Stimulated activated CD8-positive, alpha-beta memory T cell treated with anti-CD3 and anti-CD28 coated beads, Interleukin-12 subunit alpha, Interleukin-12 subunit beta, amount 100 ng/mL, for 24 hours (primary cell): Measurements from ENCODE around the gene APOL6.
"Not testable (repeated sequence)": the region's sequence is repeated elsewhere in the genome, so short reads cannot be mapped to it uniquely, and the experiment has no call there.

Experiments used
- DNase-seq: peaks from one replicate; pipeline ENCODE4 v3.0.0-alpha.2; 2020; ENCODE audit errors: extremely low read depth

APOL6 gene

DNA sequence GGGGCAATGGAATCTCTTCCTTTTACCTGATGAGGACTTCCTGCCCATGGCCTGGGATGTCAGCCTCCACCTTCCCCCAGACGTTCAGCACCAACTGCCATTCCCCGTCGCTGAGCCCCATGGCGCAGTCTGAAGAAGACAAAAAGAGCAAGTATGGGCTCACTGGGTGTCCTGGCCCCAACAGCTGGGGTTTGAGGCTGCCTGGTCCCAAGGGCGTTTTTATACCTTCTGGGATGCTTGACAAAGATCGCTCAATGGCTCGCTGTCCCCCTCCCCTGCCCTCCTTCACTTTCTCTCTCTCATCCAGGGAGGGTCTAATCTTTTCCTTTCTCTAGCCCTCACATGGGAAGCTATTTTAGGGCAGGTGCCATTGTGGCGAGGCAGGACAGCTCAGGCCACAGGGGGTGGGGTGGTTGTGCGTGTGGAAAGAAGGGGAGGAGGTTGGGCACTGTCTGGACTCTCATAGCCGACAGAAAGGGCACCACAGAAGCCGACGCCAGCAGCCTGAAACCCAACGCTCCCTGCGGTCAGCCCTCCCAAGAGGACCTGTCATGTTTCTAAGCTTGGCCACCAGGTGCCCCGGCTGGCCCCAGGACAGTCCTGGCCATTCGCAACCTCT, 31.0 kb upstream of the APOL6 start, which contains the start of gene MB:
TSS of gene MB (minus strand) at position 193 of the 619 bp plus-strand sequence. CDS start at position 121, 72 bp downstream.
- DNase-seq, result no peak

DNA sequence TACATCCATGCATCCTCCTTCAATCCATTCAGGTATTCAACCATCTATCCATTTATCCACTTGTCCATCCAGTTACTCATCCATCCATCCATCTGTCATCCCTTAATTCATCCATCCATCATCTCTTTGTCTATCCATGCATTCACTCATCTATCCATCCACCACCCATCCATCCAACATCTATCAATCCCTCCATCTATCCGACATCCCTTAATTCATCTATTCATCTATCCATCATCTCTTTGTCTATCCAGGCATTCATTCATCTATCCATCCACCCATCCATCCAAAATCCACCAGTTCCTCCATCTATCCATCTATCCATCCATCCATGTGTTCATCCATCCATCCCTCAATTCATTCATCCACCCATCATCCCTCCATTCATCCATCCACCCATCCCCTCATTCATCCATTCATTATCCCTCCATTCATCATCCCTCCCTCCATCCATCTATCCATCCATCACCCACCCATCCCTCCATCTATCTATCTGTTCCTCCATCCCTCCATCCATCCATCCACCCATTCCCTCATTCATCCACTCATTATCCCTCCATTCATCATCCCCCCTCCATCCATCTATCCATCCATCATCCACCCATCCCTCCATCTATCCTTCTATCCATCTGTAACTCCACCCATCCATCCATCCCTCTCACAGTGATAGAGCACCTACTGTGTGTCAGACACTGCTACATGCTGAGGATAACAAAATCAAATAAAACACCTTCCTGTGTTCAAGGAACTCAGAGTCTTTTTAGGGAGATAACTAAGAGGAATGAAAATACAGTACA, 29.6 kb upstream of the APOL6 start:
- no peak for DNase-seq

DNA sequence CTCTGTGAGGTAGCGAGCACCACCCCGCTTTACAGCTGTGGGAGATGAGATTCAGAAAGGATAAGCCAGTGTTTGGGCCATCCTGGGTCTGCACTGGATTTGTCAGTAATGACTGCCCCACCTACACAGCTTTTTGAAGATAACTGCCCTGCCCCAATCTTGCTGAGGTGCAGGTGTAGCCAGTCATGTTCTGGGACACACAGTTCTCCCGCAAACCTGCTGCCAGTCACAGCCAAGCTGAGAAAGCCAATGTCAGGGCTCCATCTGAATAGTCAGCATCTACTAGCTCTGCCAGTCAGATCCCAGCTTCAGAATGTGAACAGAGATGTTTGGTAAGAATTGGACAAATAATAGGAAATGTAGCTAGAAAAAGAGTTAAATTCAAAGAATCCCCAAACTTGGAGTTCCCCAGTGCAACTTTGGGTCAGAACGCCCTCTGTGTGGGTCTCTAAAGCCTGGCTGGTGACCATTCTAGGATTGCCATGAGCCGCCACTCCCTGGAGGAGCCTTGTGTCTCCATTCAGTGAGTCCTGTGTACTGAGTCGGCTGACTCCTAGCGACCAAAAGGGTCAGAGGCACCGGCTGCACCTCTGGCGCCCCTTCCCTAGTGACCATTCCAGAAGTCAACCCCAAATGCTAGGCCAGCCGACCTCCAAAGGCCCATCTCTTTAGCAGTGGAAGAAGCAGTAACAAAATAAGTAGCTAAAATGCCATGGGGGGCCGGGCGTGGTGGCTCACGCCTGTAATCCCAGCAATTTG, 28.7 kb upstream of the APOL6 start:
- no peak for DNase-seq

DNA sequence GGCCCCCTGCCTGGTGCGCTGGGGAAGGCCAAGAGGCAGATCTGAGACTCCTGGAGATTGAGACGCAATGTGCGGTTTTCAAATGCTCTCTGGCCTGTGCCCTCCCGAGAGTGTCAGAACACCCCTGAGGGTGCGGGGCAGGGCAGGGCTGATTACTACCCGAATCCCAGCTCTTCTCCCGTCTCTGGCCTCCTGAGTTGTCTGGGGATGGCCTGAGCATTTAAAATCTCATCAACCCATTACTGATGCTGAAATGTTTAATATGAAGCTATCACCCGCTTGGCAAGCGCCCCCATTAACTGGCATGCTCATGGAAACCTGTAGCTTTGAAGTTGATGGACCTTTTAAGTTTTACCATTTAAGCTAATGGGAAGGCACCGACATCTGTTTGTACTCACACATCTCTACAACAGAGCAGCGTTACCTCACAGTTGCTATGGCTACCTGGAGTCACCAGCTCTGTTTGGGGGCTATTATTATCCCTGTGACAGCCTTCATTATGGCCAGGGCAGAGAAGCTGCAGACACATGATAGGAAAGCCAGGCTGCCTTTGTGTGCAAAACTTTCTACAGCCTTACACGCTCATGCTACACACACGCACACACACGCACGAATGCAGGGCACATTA, 27.5 kb upstream of the APOL6 start:
- no peak for DNase-seq

DNA sequence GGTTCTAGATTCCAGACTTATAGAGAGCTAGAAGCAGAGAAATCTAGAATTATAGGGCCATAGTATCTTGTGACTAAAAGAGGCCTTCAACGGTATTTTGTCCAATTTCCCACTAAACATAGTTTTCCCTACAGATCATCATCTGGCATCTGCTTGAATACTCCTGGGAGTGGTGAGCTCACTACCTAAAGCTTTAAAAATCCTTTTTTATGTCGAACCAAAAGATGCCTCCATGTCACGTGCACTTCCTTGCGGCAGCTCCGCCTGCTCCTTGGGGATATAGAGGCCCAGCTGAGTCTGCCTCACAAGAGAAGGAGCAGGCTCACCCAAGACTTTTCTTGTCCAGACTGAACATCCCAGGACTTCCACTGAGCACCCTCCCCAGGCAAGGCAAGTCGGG, 26.8 kb upstream of the APOL6 start:
- no peak for DNase-seq

DNA sequence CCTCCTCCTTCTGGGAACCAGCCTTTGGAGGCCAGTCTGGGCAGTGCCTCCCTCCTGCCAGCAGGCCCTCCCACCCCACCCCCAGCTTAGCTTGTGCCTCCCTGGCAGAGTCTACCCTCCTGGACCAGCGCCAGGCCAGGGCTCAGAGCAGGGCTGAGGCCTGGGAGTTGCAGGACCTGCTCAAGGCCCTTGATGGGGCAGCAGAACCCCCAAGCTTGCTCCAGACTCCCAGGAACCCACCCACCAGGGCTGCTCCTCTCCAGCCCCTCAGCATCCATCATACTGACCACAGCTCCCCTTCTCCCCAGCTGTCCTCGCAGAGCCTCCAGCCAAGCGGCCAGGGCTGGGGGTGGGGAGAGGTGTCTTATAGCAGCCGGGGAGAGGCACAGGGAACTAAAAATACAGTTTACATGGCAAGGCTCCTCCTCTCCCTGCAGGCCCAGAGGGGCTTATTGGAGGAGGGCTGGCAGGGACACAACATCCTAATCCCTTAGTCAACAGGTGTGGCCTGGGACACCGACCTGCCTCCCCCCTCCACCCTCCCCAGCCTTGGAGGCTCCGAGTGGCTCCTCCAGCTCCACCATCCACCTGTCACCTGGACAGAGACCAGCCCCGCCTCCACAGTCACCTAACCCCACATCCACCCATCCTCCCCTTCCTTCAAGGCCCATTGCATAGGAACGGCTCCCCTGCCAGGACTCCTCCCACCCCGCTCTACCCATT, 25.9 kb upstream of the APOL6 start:
- DNase-seq, result no peak

DNA sequence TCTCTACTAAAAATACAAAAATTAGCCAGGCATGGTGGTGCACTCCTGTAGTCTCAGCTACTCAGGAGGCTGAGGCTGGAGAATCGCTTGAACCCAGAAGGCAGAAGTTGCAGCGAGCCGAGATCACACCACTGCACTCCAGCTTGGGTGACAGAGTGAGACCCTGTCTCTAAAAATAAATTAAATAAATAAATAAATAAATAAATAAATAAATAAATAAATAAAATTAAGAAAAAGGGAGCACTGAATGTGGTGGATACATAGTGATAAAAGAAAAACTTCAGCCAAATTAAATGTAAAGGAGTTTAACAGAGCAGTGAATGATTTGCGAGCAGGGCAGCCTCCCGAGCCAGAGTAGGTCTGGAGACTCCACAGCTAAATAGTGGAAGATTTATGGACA, 24.4 kb upstream of the APOL6 start:
- DNase-seq, result not testable (repeated sequence)

DNA sequence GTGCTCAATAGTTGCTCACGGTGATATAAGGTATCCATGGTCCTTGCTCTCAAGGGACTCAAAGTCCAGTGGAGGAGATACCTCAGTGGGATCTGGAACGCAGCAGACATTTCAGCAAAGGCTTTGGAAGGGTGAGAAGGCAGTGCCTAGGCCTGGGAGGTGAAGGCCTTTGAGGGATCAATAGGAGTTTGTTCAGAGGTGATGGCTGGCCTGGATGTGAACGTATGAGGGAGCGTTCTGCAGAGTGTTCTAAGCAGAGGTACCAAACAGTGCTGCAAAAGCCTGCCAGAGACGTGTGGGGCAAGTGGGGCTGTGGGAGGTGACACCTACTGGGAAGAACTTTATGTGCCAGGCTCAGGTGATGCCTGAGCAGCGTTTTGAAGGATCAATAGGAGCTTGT, 23.7 kb upstream of the APOL6 start:
- no peak for DNase-seq

DNA sequence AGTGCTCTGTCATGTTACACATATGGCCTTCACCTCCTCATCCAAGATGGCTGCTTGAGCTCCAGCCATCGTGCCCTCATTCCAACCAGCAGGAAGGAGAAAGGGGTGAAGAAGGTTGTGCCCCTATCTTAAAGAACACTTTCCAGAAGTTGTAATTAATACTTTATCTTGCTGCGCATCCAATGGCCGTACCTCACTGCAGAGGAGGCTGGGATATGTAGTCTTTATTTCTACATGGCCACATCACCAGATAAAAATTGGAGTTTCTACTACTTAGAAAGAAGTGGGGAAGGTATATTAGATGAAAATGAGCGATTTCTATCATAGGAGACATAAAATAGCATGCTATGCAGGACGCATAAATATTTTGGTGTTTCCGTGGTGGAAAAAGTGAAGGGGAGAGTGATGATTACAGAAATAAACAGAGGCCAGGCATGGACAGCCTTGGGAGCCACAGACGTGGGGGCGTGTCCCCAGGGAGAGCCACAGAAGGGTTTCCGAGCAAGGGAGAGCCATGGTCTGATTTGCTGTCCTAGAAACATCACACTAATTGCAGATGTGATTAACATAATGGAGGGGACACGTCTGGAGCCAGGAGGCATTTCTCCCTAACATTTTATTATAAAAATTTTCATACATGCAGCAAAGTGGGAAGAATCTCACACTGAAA, 22.3 kb upstream of the APOL6 start:
- DNase-seq, result no peak

DNA sequence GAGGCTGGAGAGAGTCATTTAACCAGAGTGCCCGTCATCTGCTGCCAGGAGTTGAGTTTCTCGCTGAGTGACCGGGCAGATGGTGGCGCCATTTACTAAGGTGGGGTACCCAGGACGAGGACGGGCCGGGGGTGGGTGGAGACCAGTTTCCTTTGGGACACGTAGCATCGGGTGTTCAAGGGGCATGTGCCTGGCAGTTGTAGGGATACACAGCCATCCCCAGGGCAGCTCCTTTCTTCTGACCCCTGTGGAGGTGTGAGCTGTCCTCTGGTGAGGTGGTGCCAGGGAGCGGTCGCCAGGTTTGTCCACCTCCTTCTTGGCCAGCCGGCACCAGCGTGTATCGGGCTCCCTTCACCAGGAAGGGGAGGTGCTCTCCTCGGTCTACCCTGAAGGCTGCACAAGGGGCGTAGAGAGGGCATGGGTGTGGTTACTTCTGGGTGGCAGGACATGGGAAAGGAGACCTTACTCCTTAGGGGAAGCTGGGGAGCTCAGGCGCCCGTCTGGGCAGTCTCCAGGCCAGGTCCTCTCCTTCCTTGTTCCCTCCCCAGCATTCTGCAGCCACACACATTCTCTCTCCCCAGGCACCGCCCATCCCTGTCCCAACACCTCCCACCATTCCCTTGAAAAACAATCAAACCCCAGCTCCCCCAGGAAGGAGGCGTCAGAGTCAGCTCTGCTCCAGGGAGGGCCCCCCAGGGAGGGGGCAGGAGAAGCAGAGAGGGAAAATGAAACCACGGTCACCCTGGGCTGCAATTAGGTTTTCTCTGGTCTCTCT, 20.8 kb upstream of the APOL6 start:
- DNase-seq, result no peak

DNA sequence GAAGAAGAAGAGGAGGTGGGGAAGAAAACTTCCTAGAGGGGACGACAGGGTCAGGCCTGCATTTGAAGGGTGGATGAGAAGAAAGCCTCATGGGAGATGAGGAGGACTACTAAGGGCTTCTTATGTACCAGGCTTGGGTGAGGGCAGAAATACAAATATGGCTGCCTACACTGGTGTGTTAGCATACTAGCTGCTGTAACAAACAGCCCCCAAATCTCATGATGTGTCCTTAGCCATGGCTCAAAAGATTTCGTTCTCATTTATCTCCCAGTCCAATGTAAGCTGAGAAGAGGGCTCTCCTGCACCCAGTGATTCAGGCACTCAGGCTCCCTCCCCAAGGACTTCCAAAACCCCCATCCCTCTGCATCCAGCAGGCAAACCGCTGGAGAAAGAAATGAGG, 19.5 kb upstream of the APOL6 start:
- no peak for DNase-seq

DNA sequence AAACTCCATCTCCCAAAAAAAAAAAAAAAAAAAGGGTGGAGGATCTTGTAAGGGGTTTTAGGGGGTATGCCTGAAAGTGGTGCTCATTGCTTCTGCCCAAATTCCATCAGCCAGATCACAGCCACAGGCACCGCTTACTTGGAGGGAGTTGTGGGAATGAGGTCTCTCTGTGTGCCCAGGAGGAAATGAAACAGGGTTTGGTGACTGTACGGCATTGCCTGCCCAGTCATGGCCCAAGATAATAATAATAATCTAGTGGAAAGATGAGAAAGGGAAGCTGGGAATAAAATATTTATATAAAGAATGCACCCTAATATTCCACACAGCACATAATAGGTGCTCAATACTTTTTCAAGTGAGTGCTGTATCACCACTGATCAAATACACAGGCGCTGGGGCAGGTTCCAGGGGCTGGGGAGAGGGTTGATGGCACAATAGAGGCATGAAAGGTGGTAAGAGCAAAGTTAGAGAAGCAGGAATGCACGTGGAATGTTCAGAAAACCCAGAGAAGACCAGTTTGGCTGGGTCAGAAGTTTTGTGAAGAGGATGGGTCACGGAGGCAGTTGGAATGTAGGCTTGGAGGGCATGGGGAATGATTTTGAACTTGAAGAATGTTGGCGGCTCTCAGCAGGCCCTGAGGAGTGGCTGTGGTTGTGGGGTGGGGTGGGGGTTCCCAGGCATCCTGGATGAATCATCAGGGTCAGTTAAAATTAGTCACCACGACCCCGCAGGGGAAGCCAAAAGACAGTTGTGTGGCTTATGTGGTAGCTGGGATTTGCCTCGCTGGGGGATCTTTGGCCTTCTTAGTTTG, 18.6 kb upstream of the APOL6 start:
- DNase-seq, result no peak

DNA sequence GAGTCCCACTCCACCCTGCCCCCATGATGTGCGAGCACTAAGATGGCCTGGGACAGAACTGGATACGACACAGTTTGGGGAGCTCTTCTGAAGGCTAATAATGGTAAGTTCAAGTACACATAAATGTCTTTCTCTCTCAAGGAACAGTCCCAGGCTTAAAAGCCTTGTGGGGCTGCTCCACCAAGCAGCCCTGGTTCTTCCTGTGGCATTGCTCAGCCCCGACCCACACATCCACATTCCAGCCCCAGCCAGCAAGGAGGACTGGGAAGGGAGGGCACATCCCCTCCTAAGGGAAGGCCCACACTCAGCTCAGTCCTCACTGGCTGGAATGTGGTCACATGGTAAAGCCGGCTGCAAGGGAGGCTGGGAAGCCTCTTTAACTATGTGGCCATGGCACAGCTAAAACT, 17.9 kb upstream of the APOL6 start:
- DNase-seq, result no peak

DNA sequence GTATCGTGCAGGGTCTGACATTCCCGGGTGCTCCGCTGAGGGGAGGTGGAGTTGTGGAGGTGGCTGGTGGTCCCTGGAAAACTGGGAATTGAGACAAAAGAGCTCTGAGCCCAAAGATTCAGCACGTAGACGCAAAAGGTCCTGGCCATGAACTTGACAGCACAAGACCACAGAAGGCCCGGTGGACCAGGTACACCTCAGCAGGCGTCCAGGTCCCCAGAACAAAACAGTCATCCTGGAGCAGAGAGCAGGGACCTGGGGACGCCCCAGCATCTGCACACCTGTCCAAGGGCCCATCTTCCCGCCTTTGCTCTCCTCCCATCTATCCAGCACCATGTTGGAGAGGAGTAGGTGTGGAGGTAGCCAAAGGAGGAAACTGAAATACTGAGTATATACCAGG, 17.4 kb upstream of the APOL6 start:
- DNase-seq, result no peak

DNA sequence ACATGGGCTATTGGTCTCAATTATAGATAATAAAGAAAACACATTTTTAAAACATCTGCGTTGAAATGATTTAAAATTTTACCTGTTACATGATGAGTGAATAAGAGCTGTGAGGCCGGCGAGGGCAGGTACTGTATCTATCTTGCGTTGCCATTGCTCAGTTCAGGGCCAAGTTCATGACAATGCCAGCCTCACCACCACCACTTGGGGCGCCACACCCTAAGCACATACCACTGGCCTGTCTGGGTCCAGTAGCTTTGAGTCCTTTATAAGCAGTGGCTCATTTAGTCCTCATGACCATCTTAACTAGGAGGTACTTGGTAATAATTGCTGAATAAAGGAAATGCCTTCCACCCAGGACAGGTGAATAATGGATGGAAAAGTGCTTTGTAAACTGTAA, 16.6 kb upstream of the APOL6 start:
- DNase-seq, result no peak

DNA sequence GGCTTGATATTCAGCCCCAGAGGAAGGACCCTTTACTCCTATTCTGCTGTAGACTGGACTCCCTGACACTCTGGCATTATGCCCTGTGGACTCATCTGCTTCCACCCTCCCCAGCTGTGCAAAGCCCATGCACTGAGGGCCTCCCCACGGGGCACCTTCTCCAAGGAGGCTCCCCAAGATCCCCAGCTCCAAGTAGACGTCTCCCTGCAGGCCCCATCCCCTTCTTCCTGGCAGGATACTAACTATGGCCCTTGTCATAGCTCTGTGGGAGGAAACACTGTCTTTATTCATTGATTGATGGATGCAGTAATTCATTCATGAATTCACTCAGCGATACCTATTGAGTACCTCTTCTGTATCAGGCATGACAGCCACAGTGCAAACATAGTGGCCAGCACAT, 15.3 kb upstream of the APOL6 start:
- no peak for DNase-seq

DNA sequence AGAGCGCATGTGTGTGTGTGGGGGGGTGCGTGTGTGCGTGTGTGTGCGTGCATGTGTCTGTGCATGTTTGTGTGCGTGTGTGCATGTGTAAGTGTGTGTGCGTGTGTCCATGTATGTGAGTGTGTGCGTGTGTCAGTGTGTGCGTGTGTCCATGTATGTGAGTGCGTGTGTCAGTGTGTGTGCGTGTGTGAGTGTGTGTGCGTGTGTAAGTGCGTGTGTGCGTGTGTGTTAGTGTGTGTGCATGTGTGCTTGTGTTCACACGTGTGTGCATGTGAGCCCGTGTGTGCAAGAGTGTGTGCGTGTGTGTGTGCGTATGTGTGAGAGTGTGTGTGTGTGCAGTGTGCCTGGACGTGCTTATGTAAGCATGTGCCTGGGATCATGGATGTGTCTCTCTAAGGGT, 14.7 kb upstream of the APOL6 start:
- no peak for DNase-seq

DNA sequence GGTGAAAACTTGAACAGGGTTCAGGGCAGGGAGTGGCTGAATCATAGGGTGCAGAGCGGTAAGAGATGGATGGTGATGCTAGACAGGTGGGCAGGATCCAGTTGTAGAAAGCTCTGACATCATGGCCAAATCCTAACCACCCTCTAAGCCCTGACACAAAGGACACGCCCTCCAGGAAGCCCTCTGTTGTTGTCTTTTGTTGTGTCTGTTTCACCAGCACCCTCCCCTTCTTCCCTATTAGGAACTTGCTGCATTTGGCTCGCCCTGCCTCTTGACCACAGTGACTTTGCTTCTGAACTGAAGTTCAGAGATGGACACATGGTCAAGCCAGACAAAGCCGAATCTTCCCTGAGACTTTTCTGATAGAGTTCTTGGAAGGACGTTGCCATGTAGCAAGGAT, 14.2 kb upstream of the APOL6 start:
- no peak for DNase-seq

DNA sequence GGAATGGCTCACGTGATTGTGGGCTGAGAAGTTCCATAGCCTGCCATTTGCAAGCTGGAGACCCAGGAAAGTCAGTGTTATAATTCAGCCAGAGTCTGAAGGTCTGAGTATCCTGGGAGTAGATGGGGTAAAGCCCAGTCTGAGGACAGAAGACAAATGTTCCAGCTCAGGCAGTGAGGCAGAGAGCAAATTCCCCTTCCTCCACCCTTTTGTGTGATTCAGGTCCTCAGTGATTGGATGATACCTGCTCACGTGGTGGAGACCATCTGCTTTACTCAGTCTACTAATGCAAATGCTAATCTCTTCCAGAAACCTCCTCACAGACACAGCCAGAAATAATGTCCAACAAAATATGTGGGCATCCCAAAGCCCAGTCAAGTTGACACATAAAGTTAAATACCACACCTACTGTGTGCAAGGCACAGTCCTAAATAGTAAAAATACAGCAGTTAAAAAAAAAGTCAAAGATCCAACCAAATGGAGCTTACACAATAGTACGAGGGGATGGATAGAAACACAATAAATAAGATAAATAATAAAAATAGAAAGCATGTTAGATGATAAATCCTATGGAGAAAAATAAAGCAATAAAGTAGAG, 13.2 kb upstream of the APOL6 start:
- no peak for DNase-seq
